B cell (primary cell): ENCODE results near the gene RASGEF1C. TPM values are rescaled to one million over a fixed set of nuclear protein-coding genes. Genes with fewer than 3 reads are reported as not detected.
A peak's percentile ranks its signal among the peaks of the same experiment; 100 is the strongest.

ENCODE experiments used
- ATAC-seq: fragments of 200-7000 bp; cut with Tn5 transposase; one replicate; pipeline ENCODE4 v1.10.0; 2021; ENCODE audit warnings: low read depth, mild to moderate bottlenecking, moderate number of reproducible peaks, moderate library complexity
- CTCF ChIA-PET: fragments of 350-600 bp; sonication (Branson Sonifier 250); formaldehyde crosslinking; loops from one replicate; lab custom pipeline; 2021; ENCODE audit warnings: antibody characterized with exemption, inconsistent platforms; lab: Charles Lee
- POLR2A ChIA-PET: fragments of 350-600 bp; sonication (Branson Sonifier 250); formaldehyde crosslinking; loops from one replicate; lab custom pipeline; 2021; ENCODE audit warnings: antibody characterized with exemption; lab: Charles Lee
- DNase-seq: peaks from one replicate; pipeline ENCODE4 v3.0.0; 2013
- H2AFZ ChIP-seq: 2 replicates; pipeline ENCODE4 v1.6.1; 2012; ENCODE audit warnings: mild to moderate bottlenecking, low read depth, low read length; ENCODE audit not compliant: insufficient read depth, poor library complexity, severe bottlenecking
- H3K27ac ChIP-seq, 2 donors: 1 replicate in 1 of 2; 2 replicates in 1 of 2; pipeline ENCODE4 v1.5.1; 2012 to 2013; ENCODE audit warnings: low read length in 2 of 2, mild to moderate bottlenecking in 2 of 2, moderate library complexity in 1 of 2
- H3K27me3 ChIP-seq, 4 experiments: fragments of 200-600 bp in 1 of 4; sonication (generic) in 1 of 4; replicated peaks in 1 of 4; 1 replicate in 2 of 4; 2 replicates in 2 of 4; pipeline versions ENCODE4 v1.6.1 to v1.7.0; 2013 to 2016; ENCODE audit warnings: low read length in 3 of 4, mild to moderate bottlenecking in 2 of 4, mixed read lengths in 1 of 4, moderate library complexity in 1 of 4; ENCODE audit not compliant: insufficient read depth in 4 of 4, control insufficient read depth in 3 of 4; ENCODE audit errors: control extremely low read depth in 1 of 4
- H3K36me3 ChIP-seq, 2 experiments: replicated peaks in 1 of 2; 1 replicate in 1 of 2; 2 replicates in 1 of 2; pipeline versions ENCODE4 v1.6.1 to v1.7.1; 2013; ENCODE audit warnings: low read length in 1 of 2; ENCODE audit not compliant: insufficient read depth in 2 of 2, control insufficient read depth in 1 of 2; ENCODE audit errors: control extremely low read depth in 1 of 2, extremely low read depth in 1 of 2
- H3K4me1 ChIP-seq, 2 donors: fragments of 200-600 bp in 1 of 2; sonication (generic) in 1 of 2; 1 replicate in 1 of 2; 2 replicates in 1 of 2; pipeline versions ENCODE4 v1.5.1 to v1.6.1; 2013 to 2017; ENCODE audit warnings: low read length in 2 of 2; ENCODE audit not compliant: control insufficient read depth in 2 of 2, insufficient read depth in 2 of 2
- H3K4me2 ChIP-seq: replicated peaks from 2 replicates; pipeline ENCODE3; 2012; ENCODE audit warnings: mild to moderate bottlenecking, low read depth, low read length; ENCODE audit not compliant: poor library complexity, severe bottlenecking
- H3K4me3 ChIP-seq, 5 experiments: fragments of 200-600 bp in 1 of 5; sonication (generic) in 1 of 5; 1 replicate in 3 of 5; 2 replicates in 2 of 5; pipeline versions ENCODE4 v1.5.1 to v1.7.0; 2011 to 2016; ENCODE audit warnings: low read length in 4 of 5, mild to moderate bottlenecking in 4 of 5, low read depth in 2 of 5, control low read depth in 1 of 5, moderate library complexity in 1 of 5; ENCODE audit not compliant: insufficient read depth in 1 of 5; ENCODE audit errors: control extremely low read depth in 1 of 5, extremely low read depth in 1 of 5
- H3K79me2 ChIP-seq: fragments of 200-600 bp; sonication (generic); one replicate; pipeline ENCODE4 v1.6.0; 2016; ENCODE audit warnings: low read length; ENCODE audit not compliant: control insufficient read depth, insufficient read depth
- H3K9ac ChIP-seq: fragments of 200-600 bp; sonication (generic); 2 replicates; pipeline ENCODE4 v1.6.1; 2017; ENCODE audit warnings: mild to moderate bottlenecking, low read length, moderate library complexity
- H3K9me3 ChIP-seq, 3 donors: one replicate each; pipeline versions ENCODE4 v1.6.1 to v1.7.1; 2013; ENCODE audit warnings: low read length in 2 of 3; ENCODE audit not compliant: control insufficient read depth in 2 of 3, insufficient read depth in 1 of 3; ENCODE audit errors: control extremely low read depth in 1 of 3
- H4K20me1 ChIP-seq: 2 replicates; pipeline ENCODE4 v1.6.0; 2012; ENCODE audit warnings: mild to moderate bottlenecking, low read length; ENCODE audit not compliant: insufficient read depth, control insufficient read depth, poor library complexity, severe bottlenecking
- H3K27ac Mint-ChIP-seq: one replicate; pipeline ENCODE4 v1.8.0; 2021; ENCODE audit warnings: mixed read lengths
- H3K27me3 Mint-ChIP-seq: one replicate; pipeline ENCODE4 v1.8.0; 2021; ENCODE audit warnings: mixed read lengths
- H3K4me1 Mint-ChIP-seq: one replicate; pipeline ENCODE4 v1.8.0; 2021; ENCODE audit warnings: mixed read lengths
- H3K4me3 Mint-ChIP-seq: one replicate; pipeline ENCODE4 v1.8.0; 2021; ENCODE audit warnings: mixed read lengths
- H3K9me3 Mint-ChIP-seq: one replicate; pipeline ENCODE4 v1.8.0; 2022; ENCODE audit warnings: mixed read lengths; ENCODE audit not compliant: insufficient read depth
- CTCF ChIP-seq: fragments of 200-600 bp; IDR thresholded peaks from one replicate; pipeline ENCODE4 v1.8.0; 2022; ENCODE audit warnings: antibody characterized with exemption, mild to moderate bottlenecking
- EZH2 ChIP-seq: IDR thresholded peaks from 2 replicates; pipeline ENCODE4 v1.6.1; 2012; ENCODE audit warnings: borderline replicate concordance, low read depth, mild to moderate bottlenecking, moderate library complexity, low read length; ENCODE audit not compliant: insufficient read depth, poor library complexity, severe bottlenecking
- WGBS: methylation state at CpG from one replicate; pipeline ENCODE4 v1.1.5; 2013; ENCODE audit warnings: missing lambda C conversion rate; ENCODE audit not compliant: insufficient coverage; 5-methylcytosine and 5-hydroxymethylcytosine counted together
- intact Hi-C: fragments of 100-400 bp; cut with micrococcal nuclease; formaldehyde crosslinking; loops from one replicate; pipeline ENCODE4 v1.10.0; 2022
- polyA plus RNA-seq: library from polyadenylated mRNA; depleted of rRNA; stranded (reverse); fragments of >200 nt; gene quantifications from 2 replicates; pipeline ENCODE4 v1.2.3, GENCODE V29; 2012
- total RNA-seq, 2 donors: library from RNA; stranded (reverse); fragments of 120-200 nt in 1 of 2; gene quantifications; 1 replicate in 1 of 2; 2 replicates in 1 of 2; pipeline versions ENCODE4 v1.2.3 to v1.2.4, GENCODE V29; 2013 to 2022

The RASGEF1C gene
- total and polyA plus RNA-seq, 2 donors (not counting 1 experiment from before 2014, with no cell fraction given) = not detected

- H3K4me3 Mint-ChIP-seq = no peak overlapping the region
- H3K9me3 Mint-ChIP-seq = no peaks in the 10 kb centered on the region
- H3K9me3 ChIP-seq = peaks cover 0 to 8% (median 0%) of the 10 kb centered on the region in 3 donors
- H3K4me1 Mint-ChIP-seq = no peaks in the 10 kb centered on the region
- H2AFZ ChIP-seq = no peak overlapping the region
- ChIA-PET CTCF (interaction anchor here (0.9 kb wide), 1 partner anchor 8 kb away, joined by 3 read pairs; no protein-coding TSS in a partner anchor), POLR2A (no interaction called here)
- H3K27ac ChIP-seq = no peak overlapping the region
- H3K79me2 ChIP-seq = no peaks in the 10 kb centered on the region
- no peak overlapping the region for H3K4me2 ChIP-seq
- H3K27ac Mint-ChIP-seq = no peak overlapping the region
- 88% methylated on average over 8 of the region's 9 CpGs for WGBS
- no peaks in the 10 kb centered on the region for H3K36me3 ChIP-seq
- peaks cover 0 to 8% (median 0%) of the 10 kb centered on the region in 4 experiments for H3K27me3 ChIP-seq
- H3K9ac ChIP-seq = no peak overlapping the region
- no peaks in the 10 kb centered on the region for H3K4me1 ChIP-seq
- H3K4me3 ChIP-seq = no peak overlapping the region
- TF ChIP-seq CTCF = no peak
- TF ChIP-seq EZH2 = no peak
- no peak for DNase-seq
- H3K27me3 Mint-ChIP-seq = peaks cover 1% of the 10 kb centered on the region
- ATAC-seq = no peak
- H4K20me1 ChIP-seq = no peaks in the 10 kb centered on the region
- intact Hi-C loops = no loop called here
These were observed 76.0 kb downstream of the RASGEF1C start for GRCh38 chr5:180133060-180133459.

- Mint-ChIP-seq H3K4me3 (no peak overlapping the region), H3K4me1 (no peaks in the 10 kb centered on the region), H3K27me3 (no peaks in the 10 kb centered on the region), H3K9me3 (no peaks in the 10 kb centered on the region), H3K27ac (no peak overlapping the region)
- H3K27me3 ChIP-seq = peaks cover 0 to 11% (median 0%) of the 10 kb centered on the region in 4 experiments
- CTCF ChIA-PET = no interaction called here
- WGBS = 88% methylated on average over 26 of the region's 26 CpGs
- no peaks in the 10 kb centered on the region for H3K36me3 ChIP-seq
- no peak overlapping the region for H3K4me2 ChIP-seq
- H3K9ac ChIP-seq = no peak overlapping the region
- intact Hi-C loops = no loop called here
- no peaks in the 10 kb centered on the region for H3K79me2 ChIP-seq
- no peak for TF ChIP-seq EZH2
- TF ChIP-seq CTCF = no peak
- no peaks in the 10 kb centered on the region for H3K4me1 ChIP-seq
- H4K20me1 ChIP-seq = no peaks in the 10 kb centered on the region
- DNase-seq (peak; percentile 0), ATAC-seq (no peak)
- H3K4me3 ChIP-seq = no peak overlapping the region
- no peaks in the 10 kb centered on the region for H3K9me3 ChIP-seq
- no peak overlapping the region for H3K27ac ChIP-seq
- no peak overlapping the region for H2AFZ ChIP-seq
- POLR2A ChIA-PET = no interaction called here
These were observed 77.9 kb downstream of the RASGEF1C start for GRCh38 chr5:180130876-180131740.
